PC-3 (cell line): ENCODE results near the gene C21orf91. TPM values are rescaled to one million over a fixed set of nuclear protein-coding genes. Genes with fewer than 3 reads are reported as not detected.

Source experiments
- ATAC-seq: fragments of 200-7000 bp; cut with Tn5 transposase; 2 replicates; pipeline ENCODE4 v1.9.1; 2020; ENCODE audit warnings: mild to moderate bottlenecking, moderate library complexity
- BruUV-seq: library from RNA; stranded (reverse); fragments of 400-500 nt; replicated peaks from 2 replicates; lab custom pipeline; 2021; lab: Mats Ljungman, UMichigan
- CTCF ChIA-PET: fragments of 300-600 bp; sonication (Branson Sonifier 250); formaldehyde crosslinking; loops from one replicate; lab custom pipeline; 2022; ENCODE audit warnings: antibody characterized with exemption; lab: Charles Lee
- POLR2A ChIA-PET: fragments of 300-600 bp; sonication (Branson Sonifier 250); formaldehyde crosslinking; loops from one replicate; lab custom pipeline; 2022; ENCODE audit warnings: antibody characterized with exemption; ENCODE audit not compliant: unreplicated experiment; lab: Charles Lee
- DNase-seq: peaks from one replicate; pipeline ENCODE4 v3.0.0-alpha.2; 2015
- H2AFZ ChIP-seq: fragments of 300-600 bp; sonication (generic); 2 replicates; pipeline ENCODE4 v1.6.0; 2016; ENCODE audit warnings: antibody characterized with exemption, low read length
- H3F3A ChIP-seq: fragments of 300-600 bp; sonication (generic); one replicate; pipeline ENCODE4 v1.6.0; 2017; ENCODE audit warnings: antibody characterized with exemption, low read length, control low read depth, mild to moderate bottlenecking; ENCODE audit not compliant: unreplicated experiment
- H3K27ac ChIP-seq: fragments of 300-600 bp; sonication (generic); 2 replicates; pipeline ENCODE4 v1.5.1; 2016; ENCODE audit warnings: mild to moderate bottlenecking, low read length
- H3K27me3 ChIP-seq: fragments of 300-600 bp; sonication (generic); 2 replicates; pipeline ENCODE4 v1.6.1; 2016; ENCODE audit warnings: low read length, mixed read lengths
- H3K36me3 ChIP-seq: fragments of 300-600 bp; sonication (generic); 2 replicates; pipeline ENCODE4 v1.6.1; 2016; ENCODE audit warnings: low read depth, mixed run types, low read length, mixed read lengths
- H3K4me1 ChIP-seq: fragments of 300-600 bp; sonication (generic); 2 replicates; pipeline ENCODE4 v1.5.1; 2016; ENCODE audit warnings: low read length; ENCODE audit not compliant: insufficient read depth
- H3K4me2 ChIP-seq: fragments of 300-600 bp; sonication (generic); 2 replicates; pipeline ENCODE4 v1.6.0; 2016; ENCODE audit warnings: low read length
- H3K4me3 ChIP-seq: fragments of 300-600 bp; sonication (generic); 2 replicates; pipeline ENCODE4 v1.5.1; 2016; ENCODE audit warnings: mild to moderate bottlenecking, low read length, mixed read lengths
- H3K79me2 ChIP-seq: fragments of 300-600 bp; sonication (generic); 2 replicates; pipeline ENCODE4 v1.6.1; 2017; ENCODE audit warnings: low read length, mixed read lengths
- H3K9ac ChIP-seq: fragments of 300-600 bp; sonication (generic); 2 replicates; pipeline ENCODE4 v1.6.0; 2016; ENCODE audit warnings: mild to moderate bottlenecking, low read length
- H3K9me2 ChIP-seq: fragments of 300-600 bp; sonication (generic); replicated peaks from 2 replicates; pipeline ENCODE4 v1.6.1; 2016; ENCODE audit warnings: mixed run types, low read length, mixed read lengths
- H3K9me3 ChIP-seq: fragments of 300-600 bp; sonication (generic); 2 replicates; pipeline ENCODE4 v1.6.1; 2016; ENCODE audit warnings: low read length, mixed read lengths
- H4K20me1 ChIP-seq: fragments of 300-600 bp; sonication (generic); 2 replicates; pipeline ENCODE4 v1.6.1; 2016; ENCODE audit warnings: low read length, mixed read lengths
- CTCF ChIP-seq: fragments of 300-600 bp; sonication (generic); conservative IDR thresholded peaks from 2 replicates; pipeline ENCODE4 v1.5.1; 2017; ENCODE audit warnings: antibody characterized with exemption, low read depth, mild to moderate bottlenecking, low read length
- EZH2 ChIP-seq: fragments of 300-600 bp; sonication (generic); IDR thresholded peaks from one replicate; pipeline ENCODE4 v1.6.1; 2017; ENCODE audit warnings: antibody characterized with exemption, mild to moderate bottlenecking, low read length; ENCODE audit not compliant: unreplicated experiment
- EZH2phosphoT487 ChIP-seq: fragments of 300-600 bp; sonication (generic); IDR thresholded peaks from 2 replicates; pipeline ENCODE4 v1.6.1; 2018; ENCODE audit warnings: mild to moderate bottlenecking, antibody characterized with exemption, low read length, borderline replicate concordance
- intact Hi-C: fragments of 100-400 bp; cut with micrococcal nuclease; formaldehyde crosslinking; loops from 2 replicates; pipeline ENCODE4 v1.9.0; 2023
- total RNA-seq: library from RNA; depleted of rRNA; stranded (reverse); fragments of >200 nt; gene quantifications from 2 replicates; pipeline ENCODE4 v1.2.3, GENCODE V29; 2014

The C21orf91 gene
- total RNA-seq, 1 experiment from 2014 or later, result 7.7 TPM

GRCh38 chr21:17793246-17794123 is 25.7 kb downstream of the C21orf91 start:
- Histone ChIP-seq H3K27ac (no peak overlapping the region), H4K20me1 (no peaks in the 10 kb centered on the region), H3F3A (no peaks in the 10 kb centered on the region), H3K9me2 (no peaks in the 10 kb centered on the region), H3K4me2 (no peak overlapping the region), H3K79me2 (no peaks in the 10 kb centered on the region), H3K4me3 (no peak overlapping the region), H3K4me1 (0 out of 2 replicates have a peak, but pooled peaks cover 6% of the 10 kb centered on the region), H3K9me3 (no peaks in the 10 kb centered on the region), H3K36me3 (peaks cover 21% of the 10 kb centered on the region), H3K27me3 (no peaks in the 10 kb centered on the region), H2AFZ (no peak overlapping the region), H3K9ac (no peak overlapping the region)
- intact Hi-C loops, result no loop called here
- BruUV-seq, result no TSS peak
- DNase-seq (no peak), ATAC-seq (no peak)
- TF ChIP-seq CTCF (no peak), EZH2phosphoT487 (no peak), EZH2 (no peak)
- ChIA-PET CTCF (no interaction called here), POLR2A (no interaction called here)

- H3K4me3 ChIP-seq, result no peak overlapping the region
- BruUV-seq, result no TSS peak
- peaks cover 30% of the 10 kb centered on the region for H3K36me3 ChIP-seq
- no peaks in the 10 kb centered on the region for H3K9me3 ChIP-seq
- H3K4me2 ChIP-seq, result no peak overlapping the region
- H3K9ac ChIP-seq, result no peak overlapping the region
- ATAC-seq (no peak), DNase-seq (no peak)
- no peak overlapping the region for H2AFZ ChIP-seq
- no peaks in the 10 kb centered on the region for H3K79me2 ChIP-seq
- intact Hi-C loops, result no loop called here
- no peaks in the 10 kb centered on the region for H3K27me3 ChIP-seq
- H3F3A ChIP-seq, result no peaks in the 10 kb centered on the region
- CTCF ChIA-PET, result no interaction called here
- no peaks in the 10 kb centered on the region for H4K20me1 ChIP-seq
- no peak overlapping the region for H3K27ac ChIP-seq
- POLR2A ChIA-PET, result no interaction called here
- peaks cover 5% of the 10 kb centered on the region for H3K4me1 ChIP-seq
- no peak for TF ChIP-seq EZH2
- no peak for TF ChIP-seq CTCF
- TF ChIP-seq EZH2phosphoT487, result no peak
- H3K9me2 ChIP-seq, result no peaks in the 10 kb centered on the region
Observed at GRCh38 chr21:17789656-17790055, 29.5 kb downstream of the C21orf91 start.

GRCh38 chr21:17789069-17789468 is 30.1 kb downstream of the C21orf91 start:
- intact Hi-C loops, result no loop called here
- no peak for ATAC-seq
- Histone ChIP-seq H2AFZ (no peak overlapping the region), H3K9me2 (no peaks in the 10 kb centered on the region), H3K27ac (no peak overlapping the region), H3K36me3 (peaks cover 24% of the 10 kb centered on the region), H4K20me1 (no peaks in the 10 kb centered on the region), H3K9ac (no peak overlapping the region), H3K4me3 (no peak overlapping the region), H3K4me1 (peaks cover 6% of the 10 kb centered on the region), H3F3A (no peaks in the 10 kb centered on the region), H3K27me3 (no peaks in the 10 kb centered on the region), H3K9me3 (no peaks in the 10 kb centered on the region), H3K79me2 (no peaks in the 10 kb centered on the region), H3K4me2 (no peak overlapping the region)
- ChIA-PET CTCF (no interaction called here), POLR2A (no interaction called here)
- no TSS peak for BruUV-seq
- TF ChIP-seq EZH2, result no peak
- DNase-seq, result no peak
